Thoracic aorta (tissue), 2 donors: ENCODE results near the gene PTPN14. TPM values are rescaled to one million over a fixed set of nuclear protein-coding genes. Genes with fewer than 3 reads are reported as not detected.

Source experiments
- ATAC-seq: fragments of 150-250 bp; one replicate; pipeline ENCODE4 v1.8.0; 2017; ENCODE audit warnings: low read depth; ENCODE audit not compliant: insufficient number of reproducible peaks, low FRiP score
- DNase-seq: peaks from one replicate; pipeline ENCODE4 v3.0.0-alpha.2; 2020; ENCODE audit warnings: low spot score
- H3K27ac ChIP-seq, 2 donors: fragments of 200-600 bp; sonication (generic); 1 replicate in 1 of 2; 2 replicates in 1 of 2; pipeline ENCODE4 v1.5.1; 2016; ENCODE audit warnings: mild to moderate bottlenecking in 2 of 2, moderate library complexity in 2 of 2
- H3K27me3 ChIP-seq: fragments of 200-600 bp; sonication (generic); replicated peaks from 2 replicates; pipeline ENCODE4 v1.6.0; 2016; ENCODE audit warnings: mild to moderate bottlenecking; ENCODE audit not compliant: insufficient read depth
- H3K36me3 ChIP-seq: fragments of 200-600 bp; sonication (generic); one replicate; pipeline ENCODE4 v1.5.1; 2016
- H3K4me1 ChIP-seq, 2 donors: fragments of 200-600 bp; sonication (generic); 1 replicate in 1 of 2; 2 replicates in 1 of 2; pipeline versions ENCODE4 v1.5.1 to v1.6.0; 2016; ENCODE audit warnings: low read depth in 2 of 2, mild to moderate bottlenecking in 1 of 2; ENCODE audit not compliant: control insufficient read depth in 1 of 2
- H3K4me3 ChIP-seq: fragments of 200-600 bp; sonication (generic); 2 replicates; pipeline ENCODE4 v1.5.1; 2016; ENCODE audit warnings: mild to moderate bottlenecking
- H3K9me3 ChIP-seq: fragments of 200-600 bp; sonication (generic); 2 replicates; pipeline ENCODE4 v1.5.1; 2016
- total RNA-seq, 2 donors: library from RNA; depleted of rRNA; stranded (reverse); fragments of >200 nt; gene quantifications; one replicate each; pipeline versions ENCODE4 v1.1.0 to v1.2.3, GENCODE V29; 2016
- TF ChIP-seq, protein P1 (sequence below): fragments of 200-600 bp; sonication (generic); IDR thresholded peaks from one replicate; pipeline ENCODE4 v1.5.1; 2019; ENCODE audit warnings: antibody characterized with exemption

PTPN14 gene
- total RNA-seq, 2 donors from 2014 or later, result 33.3 to 63.8 TPM

DNA sequence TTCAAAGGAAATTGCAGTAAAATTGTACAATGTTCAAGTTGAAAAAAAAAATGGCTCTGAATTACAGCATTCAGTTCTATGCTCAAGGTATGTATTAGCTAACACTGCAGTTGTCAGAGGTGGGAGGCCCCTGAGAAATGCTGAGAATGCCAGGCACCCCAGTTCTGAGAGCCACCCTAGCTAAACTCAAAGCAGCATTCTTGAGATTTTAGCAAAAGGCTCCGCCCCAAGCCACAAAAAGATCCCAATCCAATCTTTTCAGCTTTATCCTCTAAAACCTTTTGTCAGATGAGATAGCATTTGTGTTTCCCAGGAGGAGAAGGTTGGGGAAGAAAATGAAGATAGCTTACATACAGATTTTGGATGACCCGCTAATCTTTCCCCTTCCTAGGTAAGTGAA is 201.6 kb downstream of the PTPN14 start:
- Histone ChIP-seq H3K36me3 (peaks cover 7% of the 10 kb centered on the region), H3K4me3 (no peak overlapping the region), H3K9me3 (no peaks in the 10 kb centered on the region), H3K4me1 (no peaks in the 10 kb centered on the region), H3K27ac (no peak overlapping the region), H3K27me3 (no peaks in the 10 kb centered on the region)
- no peak for DNase-seq
- TF ChIP-seq, protein P1, sequence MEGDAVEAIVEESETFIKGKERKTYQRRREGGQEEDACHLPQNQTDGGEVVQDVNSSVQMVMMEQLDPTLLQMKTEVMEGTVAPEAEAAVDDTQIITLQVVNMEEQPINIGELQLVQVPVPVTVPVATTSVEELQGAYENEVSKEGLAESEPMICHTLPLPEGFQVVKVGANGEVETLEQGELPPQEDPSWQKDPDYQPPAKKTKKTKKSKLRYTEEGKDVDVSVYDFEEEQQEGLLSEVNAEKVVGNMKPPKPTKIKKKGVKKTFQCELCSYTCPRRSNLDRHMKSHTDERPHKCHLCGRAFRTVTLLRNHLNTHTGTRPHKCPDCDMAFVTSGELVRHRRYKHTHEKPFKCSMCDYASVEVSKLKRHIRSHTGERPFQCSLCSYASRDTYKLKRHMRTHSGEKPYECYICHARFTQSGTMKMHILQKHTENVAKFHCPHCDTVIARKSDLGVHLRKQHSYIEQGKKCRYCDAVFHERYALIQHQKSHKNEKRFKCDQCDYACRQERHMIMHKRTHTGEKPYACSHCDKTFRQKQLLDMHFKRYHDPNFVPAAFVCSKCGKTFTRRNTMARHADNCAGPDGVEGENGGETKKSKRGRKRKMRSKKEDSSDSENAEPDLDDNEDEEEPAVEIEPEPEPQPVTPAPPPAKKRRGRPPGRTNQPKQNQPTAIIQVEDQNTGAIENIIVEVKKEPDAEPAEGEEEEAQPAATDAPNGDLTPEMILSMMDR, result no peak
- no peak for ATAC-seq

DNA sequence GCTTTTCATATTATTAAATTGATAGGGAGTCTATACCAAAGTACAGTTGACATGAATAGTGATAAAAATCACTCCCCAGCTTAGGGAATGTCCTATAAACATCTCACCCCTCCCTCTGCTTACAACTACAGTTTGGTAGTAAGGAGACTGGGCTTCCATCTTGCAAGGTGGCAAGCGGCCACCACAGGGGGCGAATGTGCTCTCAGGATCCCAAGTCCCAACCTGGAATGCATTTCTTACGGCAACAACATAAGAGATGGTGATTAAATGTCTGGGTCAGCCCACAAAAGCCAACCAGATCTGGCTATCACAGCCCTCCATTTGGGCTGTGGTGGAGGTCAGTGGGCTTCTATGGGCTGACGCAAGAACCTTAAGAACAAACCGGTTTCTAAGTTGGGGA is 202.4 kb downstream of the PTPN14 start:
- TF ChIP-seq, protein P1, result no peak
- no peak overlapping the region for H3K27ac ChIP-seq
- ATAC-seq, result no peak

DNA sequence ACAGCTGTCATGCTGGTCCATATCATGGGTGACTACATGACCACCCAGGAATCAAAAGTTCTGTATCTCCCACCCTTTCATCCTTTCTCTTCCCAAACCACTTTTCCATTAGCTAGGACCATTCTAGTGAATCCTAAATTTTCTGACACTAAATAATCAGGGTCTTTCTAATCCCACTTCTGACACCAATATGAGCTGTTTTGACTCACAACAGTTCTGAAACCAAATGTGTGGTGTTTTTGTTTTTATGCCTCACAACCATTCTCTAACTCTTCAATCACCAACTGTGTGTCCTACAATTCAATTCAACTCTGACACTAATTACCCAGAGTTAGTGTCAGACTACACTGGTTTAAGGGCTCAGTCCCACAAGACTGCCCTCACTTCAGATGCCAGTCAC is 206.5 kb downstream of the PTPN14 start:
- Histone ChIP-seq H3K27me3 (no peaks in the 10 kb centered on the region), H3K27ac (no peak overlapping the region), H3K4me3 (no peak overlapping the region), H3K4me1 (no peaks in the 10 kb centered on the region), H3K36me3 (no peaks in the 10 kb centered on the region), H3K9me3 (no peaks in the 10 kb centered on the region)
- DNase-seq, result no peak
- no peak for ATAC-seq
- TF ChIP-seq, protein P1, result no peak

More for the DNA sequence above, 202.4 kb downstream of the PTPN14 start:
- H3K9me3 ChIP-seq, result no peaks in the 10 kb centered on the region
- no peaks in the 10 kb centered on the region for H3K4me1 ChIP-seq
- no peak for DNase-seq
- H3K4me3 ChIP-seq, result no peak overlapping the region
- no peaks in the 10 kb centered on the region for H3K36me3 ChIP-seq
- H3K27me3 ChIP-seq, result no peaks in the 10 kb centered on the region

DNA sequence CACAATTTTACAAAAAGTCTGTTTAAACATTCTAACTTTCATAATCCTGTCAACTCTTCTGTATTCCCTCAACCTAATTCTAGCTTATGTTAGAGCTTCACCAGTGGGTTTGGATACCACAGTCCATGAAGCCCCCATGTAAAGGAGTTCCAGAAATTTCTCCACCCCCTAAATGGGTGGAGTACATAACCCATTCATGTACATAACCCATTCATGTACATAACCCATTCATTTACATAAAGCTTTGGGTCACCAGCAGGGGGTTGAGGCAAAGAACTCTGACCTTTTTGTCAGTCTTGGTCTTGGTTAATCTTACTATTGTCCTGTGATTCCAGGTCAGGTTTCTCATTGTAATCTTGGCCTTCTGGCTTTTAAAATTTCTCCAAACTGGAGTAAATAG is 208.9 kb downstream of the PTPN14 start:
- DNase-seq (no peak), ATAC-seq (no peak)
- Histone ChIP-seq H3K4me3 (no peak overlapping the region), H3K27me3 (no peaks in the 10 kb centered on the region), H3K9me3 (no peaks in the 10 kb centered on the region), H3K36me3 (no peaks in the 10 kb centered on the region), H3K4me1 (no peaks in the 10 kb centered on the region), H3K27ac (no peak overlapping the region)
- TF ChIP-seq, protein P1, result no peak

DNA sequence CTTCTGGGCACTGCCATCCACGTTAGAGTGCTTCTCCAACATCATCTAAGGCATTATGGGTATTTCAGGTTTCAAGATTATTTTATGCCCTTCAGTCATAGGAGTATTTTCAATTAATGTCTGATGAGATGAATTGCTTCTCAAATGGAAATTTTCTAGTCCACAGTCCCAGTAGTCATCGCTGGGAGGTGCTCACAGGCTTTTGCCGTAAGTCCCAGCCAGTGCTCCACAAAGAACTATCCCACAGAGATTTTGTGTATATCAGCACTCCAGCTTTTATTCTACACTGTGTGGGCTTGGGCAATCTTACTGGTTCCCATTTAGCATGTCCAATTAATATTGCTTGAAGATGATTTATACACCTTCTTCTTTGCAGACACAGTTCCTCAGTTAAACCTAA is 209.5 kb downstream of the PTPN14 start:
- Histone ChIP-seq H3K9me3 (no peaks in the 10 kb centered on the region), H3K4me3 (no peak overlapping the region), H3K4me1 (peaks cover 0 to 3% of the 10 kb centered on the region in 2 donors), H3K27me3 (no peaks in the 10 kb centered on the region), H3K27ac (no peak overlapping the region), H3K36me3 (no peaks in the 10 kb centered on the region)
- no peak for DNase-seq
- TF ChIP-seq, protein P1, result no peak
- ATAC-seq, result no peak
